HepG2 (cell line): Measurements from ENCODE around the gene NINL. TPM values are rescaled to one million over a fixed set of nuclear protein-coding genes. Genes with fewer than 3 reads are reported as not detected.

ENCODE experiments used
- ATF2 ChIP-seq: sonication (generic); formaldehyde crosslinking; IDR thresholded peaks from 2 replicates; pipeline ENCODE4 v1.4.0; 2020; ENCODE audit warnings: missing genetic modification reagents
- BCLAF1 ChIP-seq: fragments of 450-650 bp; IDR thresholded peaks from 2 replicates; pipeline ENCODE4 v1.6.1; 2017; ENCODE audit warnings: mild to moderate bottlenecking
- DBP ChIP-seq: sonication (generic); formaldehyde crosslinking; IDR thresholded peaks from 2 replicates; pipeline ENCODE4 v1.4.0; 2020; ENCODE audit warnings: missing genetic modification reagents; ENCODE audit errors: not compliant biosample characterization
- EED ChIP-seq: sonication (generic); formaldehyde crosslinking; IDR thresholded peaks from 2 replicates; pipeline ENCODE4 v1.5.0; 2020; ENCODE audit warnings: mild to moderate bottlenecking, missing genetic modification reagents
- ETV6 ChIP-seq: sonication (generic); formaldehyde crosslinking; conservative IDR thresholded peaks from 2 replicates; pipeline ENCODE4 v1.4.0; 2020; ENCODE audit warnings: missing genetic modification reagents
- JDP2 ChIP-seq: sonication (generic); formaldehyde crosslinking; IDR thresholded peaks from 2 replicates; pipeline ENCODE4 v1.8.1; 2022; ENCODE audit warnings: missing genetic modification reagents, borderline replicate concordance
- MAF1 ChIP-seq: sonication (generic); formaldehyde crosslinking; IDR thresholded peaks from 2 replicates; pipeline ENCODE4 v1.5.0; 2020; ENCODE audit warnings: missing genetic modification reagents, borderline replicate concordance
- MLLT10 ChIP-seq: sonication (generic); formaldehyde crosslinking; IDR thresholded peaks from 2 replicates; pipeline ENCODE4 v1.4.0; 2020; ENCODE audit warnings: missing genetic modification reagents
- NCOA5 ChIP-seq: sonication (generic); formaldehyde crosslinking; IDR thresholded peaks from 2 replicates; pipeline ENCODE4 v1.4.0; 2020; ENCODE audit warnings: missing genetic modification reagents
- NFRKB ChIP-seq: fragments of 450-650 bp; IDR thresholded peaks from 2 replicates; pipeline ENCODE4 v1.6.1; 2017
- SMAD3 ChIP-seq: sonication (generic); formaldehyde crosslinking; IDR thresholded peaks from 2 replicates; pipeline ENCODE4 v1.4.0; 2020; ENCODE audit warnings: missing genetic modification reagents
- SMARCC2 ChIP-seq: fragments of 450-650 bp; IDR thresholded peaks from 2 replicates; pipeline ENCODE4 v1.6.1; 2017; ENCODE audit warnings: antibody characterized with exemption, mild to moderate bottlenecking
- TFE3 ChIP-seq: IDR thresholded peaks from 2 replicates; pipeline ENCODE4 v1.6.1; 2016
- ZNF124 ChIP-seq: sonication (generic); formaldehyde crosslinking; IDR thresholded peaks from 2 replicates; pipeline ENCODE4 v1.4.0; 2020; ENCODE audit warnings: missing genetic modification reagents
- ZNF33A ChIP-seq: sonication (generic); formaldehyde crosslinking; IDR thresholded peaks from 2 replicates; pipeline ENCODE4 v1.5.1; 2020; ENCODE audit warnings: missing genetic modification reagents, mild to moderate bottlenecking, moderate library complexity, borderline replicate concordance
- ZNF589 ChIP-seq: sonication (generic); formaldehyde crosslinking; conservative IDR thresholded peaks from 2 replicates; pipeline ENCODE4 v1.8.0; 2022; ENCODE audit warnings: mild to moderate bottlenecking, moderate library complexity, missing genetic modification reagents
- ZNF670 ChIP-seq: sonication (generic); formaldehyde crosslinking; IDR thresholded peaks from 2 replicates; pipeline ENCODE4 v1.8.0; 2022; ENCODE audit warnings: mild to moderate bottlenecking, missing genetic modification reagents, borderline replicate concordance
- ZNF691 ChIP-seq: sonication (generic); formaldehyde crosslinking; IDR thresholded peaks from 2 replicates; pipeline ENCODE4 v1.4.0; 2020; ENCODE audit warnings: missing genetic modification reagents, low read depth, mild to moderate bottlenecking, borderline replicate concordance
- ZNF737 ChIP-seq: sonication (generic); formaldehyde crosslinking; IDR thresholded peaks from 2 replicates; pipeline ENCODE4 v1.5.0; 2020; ENCODE audit warnings: missing genetic modification reagents, mild to moderate bottlenecking, borderline replicate concordance
- polyA plus RNA-seq, 8 experiments: library from polyadenylated mRNA; depleted of rRNA in 3 of 8; stranded (reverse) in 7 of 8; unstranded in 1 of 8; fragments of >200 nt; fragmentation: Illumina TruSeq in 4 of 8; extraction: Trizol in 4 of 8; gene quantifications; 2 replicates each; pipeline versions ENCODE4 v1.2.1 to v1.2.3, GENCODE V29; 2011 to 2016; ENCODE audit warnings: low read depth in 4 of 8, missing spikeins in 1 of 8, mixed read lengths in 1 of 8; ENCODE audit not compliant: insufficient read depth in 1 of 8
- total RNA-seq, 5 experiments: library from RNA; depleted of rRNA; stranded (reverse); fragments of >200 nt; fragmentation: Illumina TruSeq; extraction: Trizol; gene quantifications; 2 replicates each; pipeline ENCODE4 v1.2.3, GENCODE V29; 2016; ENCODE audit warnings: low read depth in 1 of 5

Gene NINL
- total and polyA plus RNA-seq, 2 of the 13 experiments (the other 11 are each of a cell fraction or from before 2014, with no cell fraction given), result 32.3 to 34.3 TPM

GRCh38 chr20:25623736-25624499, 38.6 kb upstream of the NINL start, which contains the start of gene NANP (continued):
- TF ChIP-seq TFE3 (peak; percentile 93), EED (CRISPR knock-in tag) (peak; percentile 100), NCOA5 (CRISPR knock-in tag) (no peak), MAF1 (CRISPR knock-in tag) (peak; percentile 74; the same call in 1 of the 2 replicates), SMARCC2 (no peak), ATF2 (CRISPR knock-in tag) (peak; percentile 43; the same call in 1 of the 2 replicates), ETV6 (CRISPR knock-in tag) (peak; percentile 24; the same call in 1 of the 2 replicates), ZNF589 (CRISPR knock-in tag) (peak; percentile 95), SMAD3 (CRISPR knock-in tag) (no peak; the same call in none of the 2 replicates), ZNF737 (CRISPR knock-in tag) (peak; percentile 98; the same call in 1 of the 2 replicates), MLLT10 (no peak; the same call in 1 of the 2 replicates), JDP2 (CRISPR knock-in tag) (peak; percentile 23; the same call in 1 of the 2 replicates), ZNF124 (CRISPR knock-in tag) (peak; percentile 68; the same call in 1 of the 2 replicates), ZNF33A (CRISPR knock-in tag) (peak; percentile 96), NFRKB (no peak), ZNF670 (CRISPR knock-in tag) (peak; percentile 92), DBP (CRISPR knock-in tag) (peak; percentile 95), BCLAF1 (no peak), ZNF691 (peak; percentile 94)
